Measurements from ENCODE around the gene NME1.
A peak's percentile ranks its signal among the peaks of the same experiment; 100 is the strongest.

The NME1 gene

DNA sequence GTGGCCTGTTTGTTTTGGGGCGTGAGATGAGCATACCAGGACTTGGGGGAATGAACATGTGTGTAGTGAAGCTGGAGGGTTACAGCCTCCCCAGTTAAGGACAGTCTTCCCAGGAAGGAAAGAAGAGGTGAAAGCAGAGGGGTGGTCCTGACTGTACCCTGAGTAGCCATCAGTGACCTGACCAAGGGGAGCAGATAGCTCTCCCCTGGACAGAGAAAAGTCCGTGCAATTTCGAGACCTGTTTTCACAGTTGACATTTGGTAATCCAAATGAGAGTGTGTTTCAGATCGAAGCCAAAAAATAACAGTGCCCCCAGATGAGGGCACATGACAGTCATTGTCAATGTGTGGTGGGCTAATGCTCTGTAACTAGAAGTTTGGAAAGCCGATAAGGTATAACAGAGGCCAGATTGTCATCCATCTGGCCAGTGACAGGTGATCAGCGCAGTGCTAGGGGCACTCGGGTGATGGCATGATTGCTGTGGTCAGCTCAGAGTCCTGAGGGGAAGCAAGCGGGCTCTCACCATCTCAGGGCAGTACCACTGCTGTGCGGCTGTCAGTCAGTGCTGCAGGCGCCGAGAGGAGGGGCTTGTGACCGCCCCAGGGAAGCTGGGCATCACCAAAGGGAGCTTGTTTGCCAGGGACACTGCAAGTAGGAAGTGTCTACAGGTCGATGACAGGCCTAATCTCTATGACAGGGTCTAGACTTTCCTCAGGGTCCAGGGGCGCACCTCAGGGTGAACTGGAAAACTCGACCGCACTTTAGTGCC is 11.7 kb downstream of the NME1 start:
- TF ChIP-seq, protein P1, sequence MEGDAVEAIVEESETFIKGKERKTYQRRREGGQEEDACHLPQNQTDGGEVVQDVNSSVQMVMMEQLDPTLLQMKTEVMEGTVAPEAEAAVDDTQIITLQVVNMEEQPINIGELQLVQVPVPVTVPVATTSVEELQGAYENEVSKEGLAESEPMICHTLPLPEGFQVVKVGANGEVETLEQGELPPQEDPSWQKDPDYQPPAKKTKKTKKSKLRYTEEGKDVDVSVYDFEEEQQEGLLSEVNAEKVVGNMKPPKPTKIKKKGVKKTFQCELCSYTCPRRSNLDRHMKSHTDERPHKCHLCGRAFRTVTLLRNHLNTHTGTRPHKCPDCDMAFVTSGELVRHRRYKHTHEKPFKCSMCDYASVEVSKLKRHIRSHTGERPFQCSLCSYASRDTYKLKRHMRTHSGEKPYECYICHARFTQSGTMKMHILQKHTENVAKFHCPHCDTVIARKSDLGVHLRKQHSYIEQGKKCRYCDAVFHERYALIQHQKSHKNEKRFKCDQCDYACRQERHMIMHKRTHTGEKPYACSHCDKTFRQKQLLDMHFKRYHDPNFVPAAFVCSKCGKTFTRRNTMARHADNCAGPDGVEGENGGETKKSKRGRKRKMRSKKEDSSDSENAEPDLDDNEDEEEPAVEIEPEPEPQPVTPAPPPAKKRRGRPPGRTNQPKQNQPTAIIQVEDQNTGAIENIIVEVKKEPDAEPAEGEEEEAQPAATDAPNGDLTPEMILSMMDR (IDR thresholded peaks at IDR 0.05): no peak
- H3K36me3 ChIP-seq: no peaks in the 10 kb centered on the region
- no peaks in the 10 kb centered on the region for H3K9me3 ChIP-seq
- H3K4me3 ChIP-seq (ENCODE audit: low read depth in 1 of 2, low read length in 1 of 2): peak overlapping the region in 1 of 2 experiments; percentile 70
- H3K27me3 ChIP-seq: no peaks in the 10 kb centered on the region
- peak overlapping the region; percentile 70 for H3K27ac ChIP-seq
- peaks cover 11 to 17% of the 10 kb centered on the region in 2 experiments for H3K4me1 ChIP-seq (ENCODE audit: control insufficient read depth in 1 of 2, insufficient read depth in 1 of 2, low read depth in 1 of 2, low read length in 1 of 2)

- Histone ChIP-seq H3K27ac (peak overlapping the region; percentile 70), H3K9me3 (no peaks in the 10 kb centered on the region), H3K4me3 (ENCODE audit: low read depth in 1 of 2, low read length in 1 of 2) (peak overlapping the region; percentile 70 to 88), H3K36me3 (no peaks in the 10 kb centered on the region), H3K4me1 (ENCODE audit: control insufficient read depth in 1 of 2, insufficient read depth in 1 of 2, low read depth in 1 of 2, low read length in 1 of 2) (peaks cover 11 to 17% of the 10 kb centered on the region in 2 experiments), H3K27me3 (no peaks in the 10 kb centered on the region)
- TF ChIP-seq, protein P1 (IDR thresholded peaks at IDR 0.05): no peak
Observed at GRCh38 chr17:51165680-51166197, 12.4 kb downstream of the NME1 start.

DNA sequence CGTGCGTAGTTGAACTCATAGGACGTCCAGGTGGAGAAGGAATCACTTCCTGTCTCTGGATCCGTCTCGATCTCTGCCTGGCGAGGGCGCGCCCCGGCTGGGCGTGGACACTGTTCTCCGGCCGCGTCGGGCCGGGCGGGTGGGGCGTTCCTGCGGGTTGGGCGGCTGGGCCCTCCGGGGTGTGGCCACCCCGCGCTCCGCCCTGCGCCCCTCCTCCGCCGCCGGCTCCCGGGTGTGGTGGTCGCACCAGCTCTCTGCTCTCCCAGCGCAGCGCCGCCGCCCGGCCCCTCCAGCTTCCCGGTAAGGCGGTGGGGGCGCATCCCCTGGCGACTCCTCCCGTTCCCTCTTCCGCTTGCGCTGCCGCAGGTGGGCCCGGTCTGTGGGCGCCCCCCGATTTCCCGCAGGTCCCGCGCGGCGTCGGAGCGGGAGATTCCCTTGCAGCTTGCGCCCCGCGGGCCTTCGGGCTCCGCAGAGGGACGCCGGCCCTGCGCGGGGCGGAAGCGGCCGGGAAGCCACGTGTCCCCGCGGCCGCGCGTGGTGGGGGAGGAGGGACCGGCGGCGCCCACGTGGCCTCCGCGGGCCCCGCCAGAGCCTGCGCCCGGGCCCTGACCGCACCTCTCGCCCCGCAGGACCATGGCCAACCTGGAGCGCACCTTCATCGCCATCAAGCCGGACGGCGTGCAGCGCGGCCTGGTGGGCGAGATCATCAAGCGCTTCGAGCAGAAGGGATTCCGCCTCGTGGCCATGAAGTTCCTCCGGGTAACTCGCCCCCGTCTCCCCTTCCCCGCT is 13.0 kb downstream of the NME1 start, which contains the start of gene NME2:
TSS of gene NME2 (plus strand) at position 214 of the 789 bp plus-strand sequence. CDS start at position 634, 420 bp downstream.
- TF ChIP-seq, protein P1 (IDR thresholded peaks at IDR 0.05): no peak
- Histone ChIP-seq H3K4me3 (ENCODE audit: low read depth in 1 of 2, low read length in 1 of 2) (peak within 1 kb of the TSS; percentile 70 to 88), H3K36me3 (no peaks in the 10 kb centered on the region), H3K9me3 (no peaks in the 10 kb centered on the region), H3K27ac (peak within 1 kb of the TSS; percentile 70), H3K27me3 (no peaks in the 10 kb centered on the region), H3K4me1 (ENCODE audit: control insufficient read depth in 1 of 2, insufficient read depth in 1 of 2, low read depth in 1 of 2, low read length in 1 of 2) (peaks cover 11 to 17% of the 10 kb centered on the region in 2 experiments)

- no peaks in the 10 kb centered on the region for H3K27me3 ChIP-seq
- H3K4me3 ChIP-seq (ENCODE audit: low read depth in 1 of 2, low read length in 1 of 2): peak overlapping the region; percentile 70 to 88
- H3K9me3 ChIP-seq: no peaks in the 10 kb centered on the region
- H3K36me3 ChIP-seq: no peaks in the 10 kb centered on the region
- peak overlapping the region; percentile 70 for H3K27ac ChIP-seq
- TF ChIP-seq, protein P1 (IDR thresholded peaks at IDR 0.05): peak; percentile 64
- H3K4me1 ChIP-seq (ENCODE audit: control insufficient read depth in 1 of 2, insufficient read depth in 1 of 2, low read depth in 1 of 2, low read length in 1 of 2): peaks cover 11 to 17% of the 10 kb centered on the region in 2 experiments
Observed at GRCh38 chr17:51166987-51167931, 13.9 kb downstream of the NME1 start.

DNA sequence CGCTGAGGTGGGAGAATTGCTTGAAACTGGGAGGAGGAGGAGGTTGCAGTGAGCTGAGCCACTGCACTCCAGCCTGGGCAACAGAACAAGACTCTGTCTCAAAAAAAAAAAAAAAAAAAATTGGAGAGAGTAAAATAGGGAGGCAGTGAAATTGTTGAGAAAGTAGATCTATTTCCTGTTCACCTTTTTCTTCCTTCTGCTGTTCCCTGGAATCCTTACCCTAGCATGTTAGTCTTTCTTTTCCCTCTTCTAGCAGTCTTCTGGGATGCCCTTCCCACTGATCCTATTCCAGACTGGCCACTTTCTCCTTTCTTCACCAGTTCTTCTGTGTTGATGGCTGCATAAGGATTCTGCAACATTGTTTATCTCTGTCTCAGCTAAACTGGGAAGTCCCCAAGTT is 16.0 kb downstream of the NME1 start:
- H3K4me1 ChIP-seq (ENCODE audit: control insufficient read depth in 1 of 2, insufficient read depth in 1 of 2, low read depth in 1 of 2, low read length in 1 of 2): peaks cover 11 to 17% of the 10 kb centered on the region in 2 experiments
- no peak overlapping the region for H3K27ac ChIP-seq
- H3K27me3 ChIP-seq: no peaks in the 10 kb centered on the region
- no peaks in the 10 kb centered on the region for H3K36me3 ChIP-seq
- H3K4me3 ChIP-seq (ENCODE audit: low read depth in 1 of 2, low read length in 1 of 2): no peak overlapping the region
- H3K9me3 ChIP-seq: no peaks in the 10 kb centered on the region
- TF ChIP-seq, protein P1 (IDR thresholded peaks at IDR 0.05): no peak

Data from neutrophil (primary cell).